GM13977 (cell line): ENCODE measurements around the gene TMPRSS5.

Experiments used
- DNase-seq: peaks from one replicate; pipeline ENCODE4 v3.0.0; 2012; ENCODE audit warnings: low spot score
- in situ Hi-C: fragments of 300-500 bp; cut with MboI; formaldehyde crosslinking; loops from one replicate; pipeline ENCODE4 v1.12.0; 2022; ENCODE audit warnings: low sequenced_read_pairs, low pct_unique_long_range_greater_than_20kb, mixed read lengths, inconsistent platforms; ENCODE audit not compliant: unreplicated experiment
- TF ChIP-seq, protein P1 (sequence below): IDR thresholded peaks from 2 replicates; pipeline ENCODE4 v1.5.1; 2012; ENCODE audit warnings: mild to moderate bottlenecking, control low read depth; ENCODE audit not compliant: insufficient read depth; ENCODE audit errors: extremely low read depth, missing control alignments

TMPRSS5 gene

DNA sequence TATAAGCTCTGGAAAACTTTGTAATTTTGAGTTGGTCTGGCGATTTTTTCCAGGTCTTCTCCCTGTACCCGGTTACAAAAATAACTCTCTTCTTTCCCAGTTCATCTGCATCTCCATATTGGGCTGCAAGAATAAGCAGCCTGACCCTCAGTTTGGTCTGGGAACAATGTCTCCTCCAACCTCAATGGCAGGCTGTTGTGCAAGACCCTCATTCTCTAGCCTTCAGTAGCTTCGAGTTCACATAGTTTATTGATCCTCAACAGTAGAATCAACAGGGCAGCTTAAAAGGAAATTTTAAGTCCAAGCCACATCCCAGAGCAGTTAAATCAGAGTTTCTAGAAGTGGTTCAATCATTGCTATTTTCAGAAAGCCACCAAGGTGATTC, 35.3 kb downstream of the TMPRSS5 start:
- DNase-seq, result no peak
- in situ Hi-C loops, result no loop called here
- TF ChIP-seq, protein P1, sequence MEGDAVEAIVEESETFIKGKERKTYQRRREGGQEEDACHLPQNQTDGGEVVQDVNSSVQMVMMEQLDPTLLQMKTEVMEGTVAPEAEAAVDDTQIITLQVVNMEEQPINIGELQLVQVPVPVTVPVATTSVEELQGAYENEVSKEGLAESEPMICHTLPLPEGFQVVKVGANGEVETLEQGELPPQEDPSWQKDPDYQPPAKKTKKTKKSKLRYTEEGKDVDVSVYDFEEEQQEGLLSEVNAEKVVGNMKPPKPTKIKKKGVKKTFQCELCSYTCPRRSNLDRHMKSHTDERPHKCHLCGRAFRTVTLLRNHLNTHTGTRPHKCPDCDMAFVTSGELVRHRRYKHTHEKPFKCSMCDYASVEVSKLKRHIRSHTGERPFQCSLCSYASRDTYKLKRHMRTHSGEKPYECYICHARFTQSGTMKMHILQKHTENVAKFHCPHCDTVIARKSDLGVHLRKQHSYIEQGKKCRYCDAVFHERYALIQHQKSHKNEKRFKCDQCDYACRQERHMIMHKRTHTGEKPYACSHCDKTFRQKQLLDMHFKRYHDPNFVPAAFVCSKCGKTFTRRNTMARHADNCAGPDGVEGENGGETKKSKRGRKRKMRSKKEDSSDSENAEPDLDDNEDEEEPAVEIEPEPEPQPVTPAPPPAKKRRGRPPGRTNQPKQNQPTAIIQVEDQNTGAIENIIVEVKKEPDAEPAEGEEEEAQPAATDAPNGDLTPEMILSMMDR, result no peak

DNA sequence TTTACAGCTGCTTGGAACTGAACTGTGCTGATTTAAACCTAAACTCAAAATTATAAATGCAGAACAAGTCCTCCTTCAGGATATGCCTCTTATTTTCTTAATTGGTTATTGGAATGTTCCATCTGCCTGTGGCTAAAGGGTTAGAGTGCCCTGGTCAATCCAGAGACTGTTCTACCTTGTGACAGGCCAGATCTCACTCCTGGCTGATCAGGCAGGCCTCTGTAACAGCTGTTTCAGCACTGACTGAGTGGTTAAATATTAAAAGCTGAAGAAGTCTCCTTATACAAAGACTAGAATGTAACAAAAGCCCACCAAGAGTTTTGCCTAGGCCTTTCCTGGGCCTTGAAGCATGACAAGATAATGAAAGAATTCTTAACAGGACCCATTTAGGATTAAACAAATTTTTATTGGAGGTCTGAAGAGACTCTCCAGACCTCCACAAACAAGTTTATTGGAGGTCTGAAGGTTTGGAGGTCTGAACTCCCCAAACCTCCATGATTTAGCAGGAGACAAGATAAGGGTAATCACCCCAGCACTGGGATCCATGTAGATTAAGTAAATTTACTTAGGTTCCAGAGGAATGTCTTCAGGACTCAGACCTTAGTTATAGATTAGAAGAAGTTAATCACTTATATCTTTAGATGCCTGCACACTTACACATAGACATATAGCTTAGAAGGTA, 35.8 kb downstream of the TMPRSS5 start:
- DNase-seq, result no peak
- TF ChIP-seq, protein P1, result no peak
- in situ Hi-C loops, result no loop called here

DNA sequence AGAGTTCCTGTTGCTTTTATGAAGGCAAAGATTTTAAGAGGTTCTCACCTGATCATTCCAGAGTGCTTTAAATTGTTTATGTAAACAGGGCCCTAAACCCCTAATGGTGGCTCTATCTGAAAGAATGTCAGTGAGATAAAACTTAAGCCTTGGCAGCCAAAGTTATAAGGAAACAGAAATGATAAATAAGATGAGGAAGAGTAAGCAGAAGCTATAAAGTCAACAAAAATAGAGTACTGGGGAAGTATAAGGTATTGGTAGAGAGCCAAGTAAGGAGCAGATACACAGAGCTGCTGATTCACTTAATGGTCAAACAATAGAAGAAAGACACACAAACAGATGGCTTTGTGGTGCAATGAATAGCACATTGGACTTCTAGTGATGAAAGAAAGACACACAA, 37.9 kb downstream of the TMPRSS5 start:
- TF ChIP-seq, protein P1, result no peak
- in situ Hi-C loops, result no loop called here
- DNase-seq, result no peak

DNA sequence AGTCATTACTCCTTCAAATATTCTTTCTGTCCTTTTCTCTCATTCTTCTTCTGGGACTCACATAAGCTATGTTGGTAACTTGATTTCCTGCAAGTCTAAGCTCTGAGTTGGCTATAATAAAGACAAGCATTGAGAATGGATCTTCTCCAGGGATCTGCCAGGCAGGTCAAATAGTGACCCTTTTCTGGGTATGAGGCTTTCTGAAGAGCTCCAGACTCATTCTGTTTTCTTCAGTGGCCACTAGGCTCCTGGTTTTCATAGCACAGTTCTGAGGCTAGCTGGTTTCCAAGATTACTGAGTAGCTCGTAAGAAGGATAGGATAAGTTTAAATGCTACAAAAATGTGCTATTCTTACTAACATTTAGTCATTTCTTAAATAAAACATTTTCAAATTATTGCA, 38.3 kb downstream of the TMPRSS5 start:
- no peak for DNase-seq
- in situ Hi-C loops, result no loop called here
- TF ChIP-seq, protein P1, result no peak

DNA sequence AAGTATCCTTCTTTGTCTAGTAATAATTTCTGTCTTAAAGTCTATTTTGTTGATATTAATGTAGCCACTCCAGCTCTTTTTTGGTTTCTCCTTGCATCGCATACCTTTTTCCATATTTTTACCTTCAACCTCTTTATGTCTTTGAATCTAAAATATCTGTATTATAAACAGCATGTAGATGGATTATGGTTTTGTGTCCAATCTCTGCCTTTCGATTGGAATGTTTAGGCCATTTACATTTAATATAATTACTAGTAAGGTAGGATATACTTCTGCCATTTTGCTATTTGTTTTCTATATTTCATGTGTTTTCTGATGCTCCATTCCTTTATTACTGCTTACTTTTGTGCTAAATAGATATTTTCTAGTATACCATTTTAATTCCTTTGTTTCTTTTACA, 39.5 kb downstream of the TMPRSS5 start:
- TF ChIP-seq, protein P1, result no peak
- in situ Hi-C loops, result no loop called here

DNA sequence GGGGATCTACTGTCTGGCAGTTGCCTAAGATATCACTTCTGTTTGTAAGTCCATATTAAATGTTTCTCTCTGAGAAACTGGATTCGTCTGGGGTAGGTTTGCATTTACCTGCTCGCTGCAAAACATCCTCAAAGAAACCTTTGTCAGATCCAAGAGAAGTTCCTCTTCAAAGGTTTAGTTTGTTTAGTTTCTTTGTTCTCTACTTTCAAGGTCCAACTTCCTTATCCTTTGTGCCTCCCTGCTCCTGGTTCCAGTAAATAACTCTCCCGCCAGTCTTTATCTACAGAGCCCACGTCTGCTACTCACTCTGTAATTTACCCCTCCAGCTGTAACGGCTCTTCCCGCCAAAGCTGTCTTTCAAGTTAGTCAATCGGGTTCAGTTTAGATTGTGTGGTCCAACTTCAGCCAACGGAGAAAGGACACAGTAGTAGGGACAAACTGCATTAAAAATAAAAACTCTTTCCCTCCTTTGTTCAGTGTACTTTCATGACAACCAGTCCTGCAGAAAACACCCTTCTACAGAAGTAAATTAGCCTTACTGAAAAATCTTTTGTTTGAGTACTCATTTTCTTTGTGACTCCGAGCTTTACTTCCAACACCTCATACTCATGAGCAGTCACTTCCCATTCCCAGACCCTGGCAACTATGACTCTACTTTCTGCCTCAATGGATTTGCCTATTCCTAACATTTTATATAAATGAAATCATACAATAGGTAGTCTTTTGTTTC, 41.0 kb downstream of the TMPRSS5 start:
- TF ChIP-seq, protein P1, result no peak
- in situ Hi-C loops, result no loop called here
- no peak for DNase-seq

More for the DNA sequence above, 39.5 kb downstream of the TMPRSS5 start:
- no peak for DNase-seq
